Ishikawa (cell line): ENCODE results near the gene HPX.

ENCODE experiments used
- CEBPB ChIP-seq: IDR thresholded peaks from 2 replicates; pipeline ENCODE4 v1.6.1; 2012
- CREB1 ChIP-seq: IDR thresholded peaks from 2 replicates; pipeline ENCODE4 v1.6.1; 2012; ENCODE audit warnings: low read depth
- EGR1 ChIP-seq: IDR thresholded peaks from 2 replicates; pipeline ENCODE4 v1.6.1; 2012
- EP300 ChIP-seq: IDR thresholded peaks from 2 replicates; pipeline ENCODE4 v1.6.1; 2012; ENCODE audit warnings: borderline replicate concordance
- FOXM1 ChIP-seq: IDR thresholded peaks from 2 replicates; pipeline ENCODE4 v1.6.1; 2012; ENCODE audit warnings: low read depth, borderline replicate concordance
- MAX ChIP-seq: IDR thresholded peaks from 2 replicates; pipeline ENCODE4 v1.6.1; 2012
- NFIC ChIP-seq: IDR thresholded peaks from 2 replicates; pipeline ENCODE4 v1.6.1; 2012
- RAD21 ChIP-seq: IDR thresholded peaks from 2 replicates; pipeline ENCODE4 v1.6.1; 2012; ENCODE audit warnings: low read depth
- REST ChIP-seq: IDR thresholded peaks from 2 replicates; pipeline ENCODE4 v1.6.1; 2012; ENCODE audit warnings: low read depth, mild to moderate bottlenecking
- TAF1 ChIP-seq: IDR thresholded peaks from 2 replicates; pipeline ENCODE4 v1.6.1; 2012; ENCODE audit warnings: low read depth, mild to moderate bottlenecking
- TCF12 ChIP-seq: IDR thresholded peaks from 2 replicates; pipeline ENCODE4 v1.6.1; 2012; ENCODE audit warnings: low read depth
- TEAD4 ChIP-seq: IDR thresholded peaks from 2 replicates; pipeline ENCODE4 v1.6.1; 2012
- YY1 ChIP-seq: IDR thresholded peaks from 2 replicates; pipeline ENCODE4 v1.6.1; 2012; ENCODE audit warnings: low read depth
- ZBTB7A ChIP-seq: IDR thresholded peaks from 2 replicates; pipeline ENCODE4 v1.6.1; 2012; ENCODE audit warnings: low read depth
- TF ChIP-seq, protein P1 (sequence below): IDR thresholded peaks from 2 replicates; pipeline ENCODE4 v1.6.1; 2012

HPX gene

DNA sequence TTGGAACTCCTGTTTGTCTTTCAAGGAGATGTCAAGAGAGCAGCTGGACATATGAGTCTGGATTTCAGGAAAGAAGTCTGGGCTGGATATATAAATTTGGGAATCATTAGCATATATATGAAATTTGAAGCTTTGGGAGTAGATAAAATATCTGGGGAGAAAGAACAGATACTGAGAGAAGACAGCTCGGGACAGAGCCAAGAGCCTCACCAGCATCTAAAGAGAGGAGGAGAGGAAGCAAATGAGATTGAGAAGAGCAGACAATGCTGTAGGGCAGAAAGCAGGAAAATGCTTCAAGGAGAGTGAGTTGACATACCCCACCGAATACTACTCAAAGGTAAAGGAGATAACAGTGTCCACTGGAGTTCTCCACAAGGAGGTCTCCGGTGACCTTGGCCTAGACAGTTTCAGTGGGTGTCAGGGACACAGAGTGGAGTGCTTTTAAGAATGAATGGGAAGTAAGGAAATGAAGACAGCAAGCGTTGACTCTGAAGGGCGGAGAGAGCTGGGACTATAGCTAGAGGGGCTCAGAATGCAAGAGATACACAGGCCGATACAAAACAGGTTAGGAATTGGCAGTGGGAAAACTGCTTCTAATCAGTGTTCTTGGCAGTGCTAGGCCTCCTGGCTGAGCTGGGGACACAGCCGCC lies 22.8 kb downstream of the HPX start:
- TF ChIP-seq MAX (no peak), CREB1 (no peak), FOXM1 (no peak), NFIC (no peak), TCF12 (no peak), RAD21 (no peak), YY1 (no peak), EP300 (no peak), TAF1 (no peak), CEBPB (no peak), EGR1 (no peak), ZBTB7A (no peak), REST (no peak), TEAD4 (no peak)
- TF ChIP-seq, protein P1, sequence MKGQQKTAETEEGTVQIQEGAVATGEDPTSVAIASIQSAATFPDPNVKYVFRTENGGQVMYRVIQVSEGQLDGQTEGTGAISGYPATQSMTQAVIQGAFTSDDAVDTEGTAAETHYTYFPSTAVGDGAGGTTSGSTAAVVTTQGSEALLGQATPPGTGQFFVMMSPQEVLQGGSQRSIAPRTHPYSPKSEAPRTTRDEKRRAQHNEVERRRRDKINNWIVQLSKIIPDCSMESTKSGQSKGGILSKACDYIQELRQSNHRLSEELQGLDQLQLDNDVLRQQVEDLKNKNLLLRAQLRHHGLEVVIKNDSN = no peak

- TF ChIP-seq NFIC = no peak
- TF ChIP-seq, protein P1 = no peak
- no peak for TF ChIP-seq TEAD4
- TF ChIP-seq EP300 = no peak
- TF ChIP-seq RAD21 = no peak
- no peak for TF ChIP-seq FOXM1
- no peak for TF ChIP-seq YY1
- TF ChIP-seq EGR1 = no peak
- TF ChIP-seq TAF1 = no peak
- no peak for TF ChIP-seq MAX
These were observed 25.0 kb downstream of the HPX start for GRCh38 chr11:6415797-6416196.

DNA sequence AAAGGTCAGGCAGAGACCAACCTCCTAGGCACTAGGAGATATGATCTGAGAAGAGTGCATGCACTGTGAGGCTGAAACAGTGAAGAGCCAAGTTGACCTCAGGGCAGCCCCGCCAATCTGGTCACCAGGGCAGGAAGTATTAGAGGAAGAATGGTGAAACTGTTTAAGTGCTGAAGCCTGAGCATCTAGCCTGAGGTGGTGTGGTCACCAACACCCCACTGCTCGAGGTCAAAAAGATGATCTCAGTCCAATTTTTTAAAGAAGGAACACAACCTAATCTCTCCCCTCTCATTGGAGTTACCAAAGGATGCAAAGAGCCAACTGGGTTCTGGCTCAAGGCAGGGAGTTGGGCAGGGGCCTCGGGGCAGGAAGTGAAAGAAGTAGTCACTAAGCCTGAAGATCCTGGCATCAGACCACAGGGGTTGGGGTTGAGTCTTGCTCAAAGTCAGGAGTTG lies 25.9 kb downstream of the HPX start:
- TF ChIP-seq MAX (no peak), FOXM1 (no peak), EP300 (no peak), TEAD4 (no peak), CREB1 (no peak), CEBPB (no peak), EGR1 (no peak), RAD21 (no peak), NFIC (no peak), TCF12 (no peak), REST (no peak), YY1 (no peak), ZBTB7A (no peak), TAF1 (no peak)
- TF ChIP-seq, protein P1 = no peak

GRCh38 chr11:6413791-6414201 lies 27.0 kb downstream of the HPX start:
- TF ChIP-seq REST (no peak), EP300 (no peak), EGR1 (no peak), RAD21 (no peak), TCF12 (no peak), MAX (no peak), TAF1 (no peak), NFIC (no peak), ZBTB7A (no peak)
- TF ChIP-seq, protein P1 = no peak
